GM13976 (cell line): ENCODE data around the gene SLC30A10.
"Not testable (repeated sequence)": the region's sequence is repeated elsewhere in the genome, so short reads cannot be mapped to it uniquely, and the experiment has no call there.

Experiments used
- DNase-seq: peaks from one replicate; pipeline ENCODE4 v3.0.0; 2012; ENCODE audit warnings: low spot score
- in situ Hi-C: fragments of 300-500 bp; cut with MboI; formaldehyde crosslinking; loops from one replicate; pipeline ENCODE4 v1.12.0; 2022; ENCODE audit warnings: low sequenced_read_pairs, mixed read lengths, inconsistent platforms; ENCODE audit not compliant: unreplicated experiment
- TF ChIP-seq, protein P1 (sequence below): IDR thresholded peaks from 2 replicates; pipeline ENCODE4 v1.5.1; 2012; ENCODE audit warnings: borderline replicate concordance, mild to moderate bottlenecking; ENCODE audit not compliant: insufficient read depth; ENCODE audit errors: extremely low read depth, missing control alignments, control extremely low read depth

The SLC30A10 gene

GRCh38 chr1:219913005-219913770, 15.2 kb downstream of the SLC30A10 start:
- TF ChIP-seq, protein P1, sequence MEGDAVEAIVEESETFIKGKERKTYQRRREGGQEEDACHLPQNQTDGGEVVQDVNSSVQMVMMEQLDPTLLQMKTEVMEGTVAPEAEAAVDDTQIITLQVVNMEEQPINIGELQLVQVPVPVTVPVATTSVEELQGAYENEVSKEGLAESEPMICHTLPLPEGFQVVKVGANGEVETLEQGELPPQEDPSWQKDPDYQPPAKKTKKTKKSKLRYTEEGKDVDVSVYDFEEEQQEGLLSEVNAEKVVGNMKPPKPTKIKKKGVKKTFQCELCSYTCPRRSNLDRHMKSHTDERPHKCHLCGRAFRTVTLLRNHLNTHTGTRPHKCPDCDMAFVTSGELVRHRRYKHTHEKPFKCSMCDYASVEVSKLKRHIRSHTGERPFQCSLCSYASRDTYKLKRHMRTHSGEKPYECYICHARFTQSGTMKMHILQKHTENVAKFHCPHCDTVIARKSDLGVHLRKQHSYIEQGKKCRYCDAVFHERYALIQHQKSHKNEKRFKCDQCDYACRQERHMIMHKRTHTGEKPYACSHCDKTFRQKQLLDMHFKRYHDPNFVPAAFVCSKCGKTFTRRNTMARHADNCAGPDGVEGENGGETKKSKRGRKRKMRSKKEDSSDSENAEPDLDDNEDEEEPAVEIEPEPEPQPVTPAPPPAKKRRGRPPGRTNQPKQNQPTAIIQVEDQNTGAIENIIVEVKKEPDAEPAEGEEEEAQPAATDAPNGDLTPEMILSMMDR: no peak
- in situ Hi-C loops: no loop called here
- DNase-seq: no peak

GRCh38 chr1:219910716-219911115, 17.6 kb downstream of the SLC30A10 start:
- TF ChIP-seq, protein P1: no peak
- in situ Hi-C loops: no loop called here
- no peak for DNase-seq

GRCh38 chr1:219909476-219909875, 18.9 kb downstream of the SLC30A10 start:
- TF ChIP-seq, protein P1: no peak
- in situ Hi-C loops: no loop called here
- DNase-seq: no peak

DNA sequence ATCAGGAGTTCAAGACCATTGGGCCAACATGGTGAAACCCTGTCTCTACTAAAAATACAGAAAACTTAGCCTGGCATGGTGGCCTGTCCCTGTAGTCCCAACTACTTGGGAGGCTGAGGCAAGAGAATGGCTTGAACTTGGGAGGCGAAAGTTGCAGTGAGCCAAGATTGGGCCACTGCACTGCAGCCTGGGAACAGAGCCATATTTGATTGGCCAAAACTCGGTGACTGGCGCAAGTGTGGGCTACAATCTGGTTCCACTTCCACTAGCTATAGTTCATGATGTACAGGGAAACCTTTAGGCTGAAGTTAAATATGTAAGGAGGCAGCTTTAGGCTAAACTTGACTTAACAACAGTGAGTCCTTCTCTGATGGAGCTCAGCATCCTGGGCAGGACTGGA, 20.2 kb downstream of the SLC30A10 start:
- TF ChIP-seq, protein P1: no peak
- no peak for DNase-seq
- in situ Hi-C loops: no loop called here

DNA sequence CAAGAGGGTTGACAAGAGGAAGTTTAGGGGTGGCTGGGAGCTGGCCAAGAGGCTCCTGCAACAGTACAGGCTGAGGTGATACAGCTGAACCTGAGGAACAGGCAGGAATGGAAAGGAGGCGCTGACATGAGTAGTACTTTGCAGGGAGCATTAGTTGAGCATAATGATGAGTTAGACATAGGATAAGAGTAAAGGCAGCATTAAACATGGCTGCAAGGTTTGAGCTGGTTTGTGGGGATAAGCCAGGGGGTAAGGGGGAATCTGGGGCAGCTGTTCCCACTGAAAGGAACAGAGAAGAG, 20.6 kb downstream of the SLC30A10 start:
- no peak for DNase-seq
- TF ChIP-seq, protein P1: no peak
- in situ Hi-C loops: no loop called here

GRCh38 chr1:219906924-219907771, 21.2 kb downstream of the SLC30A10 start:
- no peak for DNase-seq
- in situ Hi-C loops: no loop called here
- TF ChIP-seq, protein P1: no peak

GRCh38 chr1:219906565-219906923, 21.8 kb downstream of the SLC30A10 start:
- in situ Hi-C loops, DNase-seq: not testable (repeated sequence)
